ENCODE measurements around the gene NBR1.
"Not testable (repeated sequence)": the region's sequence is repeated elsewhere in the genome, so short reads cannot be mapped to it uniquely, and the experiment has no call there.

The NBR1 gene

DNA sequence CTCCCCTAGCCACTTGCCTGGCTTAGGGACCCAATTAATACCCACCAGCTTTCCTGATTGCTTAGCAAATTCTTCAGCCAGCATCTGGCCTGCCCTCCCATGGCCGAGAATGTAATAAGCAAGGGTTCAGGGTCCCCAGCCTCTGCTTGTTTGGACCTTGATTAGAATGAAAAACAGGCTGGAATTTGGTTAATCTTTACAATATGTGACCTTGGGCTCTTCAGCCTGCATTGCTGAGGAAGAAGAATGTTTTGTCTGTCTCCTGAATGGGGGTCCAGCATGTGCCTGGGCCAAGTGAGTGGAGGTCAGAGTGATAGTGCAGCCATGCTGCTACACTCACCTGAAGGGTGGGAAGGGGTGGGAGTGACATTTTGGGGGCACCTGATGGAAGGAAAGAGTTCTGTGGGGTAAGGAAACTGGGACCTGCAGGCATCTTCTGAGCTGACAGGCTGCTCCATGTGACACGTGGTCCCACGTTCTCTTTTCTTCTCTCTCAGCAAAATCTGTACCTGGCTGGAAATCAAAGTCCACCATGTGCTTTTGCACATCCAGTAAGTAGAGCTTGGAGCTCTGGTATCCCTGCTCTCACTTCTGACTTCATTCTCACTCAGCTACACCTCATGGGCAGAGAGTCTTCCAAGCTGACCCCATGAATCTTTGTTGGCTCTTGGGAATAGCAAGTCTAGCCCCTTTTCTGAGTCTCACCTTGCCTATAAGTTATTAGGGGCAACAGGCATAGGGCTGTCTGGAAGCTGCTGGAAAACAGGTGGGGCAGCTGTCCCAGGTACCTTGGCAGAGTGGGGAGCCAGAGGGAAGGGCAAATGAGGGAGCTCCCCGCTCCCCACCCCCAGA is 46.0 kb downstream of the NBR1 start:
- DNase-seq = no peak

DNA sequence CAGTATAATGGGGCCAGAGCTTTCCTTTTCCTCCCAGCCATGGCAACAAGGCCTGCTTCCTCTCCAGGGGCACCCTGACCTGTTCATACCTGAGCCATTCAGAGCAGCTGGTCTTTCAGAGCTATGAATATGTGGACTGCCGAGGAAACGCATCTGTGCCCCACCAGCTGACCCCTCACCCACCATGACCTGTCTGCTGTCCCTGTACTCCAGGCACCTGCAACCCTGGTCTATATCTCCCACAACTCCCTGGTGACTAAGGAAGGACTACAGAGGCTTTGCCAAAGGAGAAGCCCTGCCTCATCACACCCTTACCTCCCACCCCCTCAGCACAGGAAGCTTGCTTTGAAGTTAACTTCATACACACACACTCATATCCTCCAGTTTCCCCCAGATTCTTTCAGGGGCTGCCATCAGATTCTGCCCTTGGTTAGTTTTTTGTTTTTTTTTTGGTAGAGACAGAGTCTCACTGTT is 46.6 kb downstream of the NBR1 start:
- no peak for DNase-seq

DNA sequence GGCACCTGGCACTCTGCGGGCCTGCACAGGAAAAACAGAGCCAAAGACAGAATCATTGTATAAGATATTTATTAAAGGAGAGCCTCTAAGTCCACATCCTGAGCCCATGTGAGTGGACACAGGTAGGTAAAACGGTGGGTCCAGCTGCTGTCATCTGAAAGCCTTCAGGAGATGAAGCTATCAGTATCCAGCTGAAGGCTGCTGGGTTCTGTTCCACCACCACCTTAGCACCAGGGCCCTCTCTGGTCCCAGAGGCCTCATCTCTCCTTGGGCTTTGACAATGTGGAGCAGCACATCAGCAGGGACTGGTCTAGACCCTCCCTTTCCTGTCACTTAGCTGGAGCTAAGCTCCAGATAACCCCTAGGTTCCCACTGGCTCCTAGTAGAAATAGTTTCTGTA is 48.0 kb downstream of the NBR1 start:
- DNase-seq = no peak

DNA sequence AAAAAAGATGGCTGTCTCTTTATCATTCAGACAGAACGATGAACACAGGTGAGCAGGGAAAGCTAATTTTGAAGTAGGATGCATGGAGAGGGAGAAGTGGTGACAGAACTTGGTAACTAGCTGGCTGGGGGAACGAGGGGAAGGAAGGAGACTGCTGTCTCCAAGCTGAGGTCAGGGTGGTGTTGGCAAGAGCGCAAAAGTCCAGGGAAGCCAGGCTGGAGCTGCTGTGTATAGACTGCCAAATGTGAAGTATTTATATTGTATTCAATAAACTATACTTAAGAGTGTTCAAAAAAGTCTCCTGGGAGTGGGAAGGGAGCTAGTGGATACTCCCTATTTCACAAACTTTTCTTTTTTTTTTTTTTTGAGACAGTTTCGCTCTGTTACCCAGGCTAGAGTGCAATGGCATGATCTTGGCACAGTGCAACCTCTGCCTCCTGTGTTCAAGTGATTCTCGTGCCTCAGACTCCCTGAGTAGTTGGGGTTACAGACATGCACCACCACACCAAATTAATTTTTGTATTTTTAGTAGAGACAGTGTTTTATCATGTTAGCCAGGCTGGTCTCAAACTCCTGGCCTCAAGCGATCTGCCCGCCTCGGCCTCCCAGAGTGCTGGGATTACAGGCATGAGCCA is 48.8 kb downstream of the NBR1 start:
- no peak for DNase-seq

DNA sequence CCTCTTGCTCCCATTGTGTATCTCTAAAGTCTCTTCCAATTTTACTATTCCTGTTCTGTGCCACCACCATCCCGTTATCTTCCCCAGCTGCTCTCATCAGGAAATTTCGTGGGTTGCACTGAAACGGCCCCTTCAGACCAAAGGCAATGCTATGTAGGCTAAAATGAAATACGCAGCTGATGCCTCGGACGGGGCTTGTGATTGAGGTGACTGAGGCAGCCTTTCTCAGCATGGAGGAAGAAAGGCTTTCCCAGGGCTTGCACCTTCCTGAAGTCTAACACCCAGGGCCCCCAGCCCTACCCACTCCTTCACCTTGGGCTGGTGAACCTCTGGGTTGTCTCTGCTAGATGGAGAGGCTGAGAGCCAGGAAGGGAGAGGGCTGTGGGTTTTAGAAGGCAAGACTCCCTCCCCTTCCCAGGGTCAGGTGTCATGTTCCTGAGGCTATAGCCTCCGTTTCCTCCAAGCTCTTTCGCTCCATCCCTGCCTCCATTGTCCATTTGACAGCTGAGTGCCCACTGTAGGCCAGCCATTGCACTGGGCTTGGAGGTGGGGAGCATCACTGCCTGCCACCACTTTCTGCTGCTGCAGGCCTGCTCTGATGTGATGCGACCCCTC is 49.6 kb downstream of the NBR1 start:
- DNase-seq = no peak

DNA sequence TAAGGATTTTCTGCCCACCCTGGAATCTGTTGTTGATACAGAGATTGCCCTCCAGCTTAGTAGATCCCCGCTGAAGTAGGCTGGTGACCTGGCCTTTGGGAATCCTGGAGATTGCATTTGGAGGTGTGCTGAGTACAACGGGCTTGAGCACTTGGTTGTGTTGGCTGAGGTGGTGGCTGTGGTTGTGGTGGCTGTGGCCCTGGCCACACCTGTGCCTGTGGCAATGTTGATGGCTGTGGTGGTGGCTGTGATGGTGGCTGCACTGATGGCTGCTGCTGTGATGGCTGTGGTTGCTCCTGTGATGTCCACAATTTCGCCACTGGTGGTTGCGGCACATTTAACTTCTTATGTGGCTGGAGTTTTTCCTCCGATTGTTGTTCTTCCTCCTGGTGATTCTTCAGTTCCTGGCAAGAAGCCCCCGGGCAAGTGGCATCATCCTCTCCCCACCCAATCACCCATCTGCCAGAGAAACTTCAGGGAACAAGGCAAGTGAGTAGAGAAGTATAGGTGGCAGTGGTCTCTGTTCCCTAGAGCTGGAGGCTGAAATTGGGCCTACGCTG is 53.2 kb downstream of the NBR1 start:
- DNase-seq = no peak

DNA sequence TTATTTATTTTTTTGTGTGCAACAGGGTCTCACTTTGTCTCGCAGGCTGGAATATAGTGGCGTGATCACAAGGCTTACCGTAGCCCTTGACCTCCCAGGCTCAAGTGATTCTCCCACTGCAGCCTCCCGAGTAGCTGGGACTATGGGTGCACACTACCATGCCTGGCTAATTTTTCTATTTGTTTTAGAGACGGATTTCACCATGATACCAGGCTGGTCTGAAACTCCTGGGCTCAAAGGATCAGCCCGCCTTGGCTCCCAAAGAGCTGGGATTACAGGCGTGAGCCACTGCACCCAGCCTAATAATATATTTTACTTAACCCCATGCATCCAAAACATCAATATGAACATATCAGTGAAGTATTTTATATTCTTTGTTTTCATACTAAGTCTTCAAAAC is 55.4 kb downstream of the NBR1 start:
- no peak for DNase-seq

DNA sequence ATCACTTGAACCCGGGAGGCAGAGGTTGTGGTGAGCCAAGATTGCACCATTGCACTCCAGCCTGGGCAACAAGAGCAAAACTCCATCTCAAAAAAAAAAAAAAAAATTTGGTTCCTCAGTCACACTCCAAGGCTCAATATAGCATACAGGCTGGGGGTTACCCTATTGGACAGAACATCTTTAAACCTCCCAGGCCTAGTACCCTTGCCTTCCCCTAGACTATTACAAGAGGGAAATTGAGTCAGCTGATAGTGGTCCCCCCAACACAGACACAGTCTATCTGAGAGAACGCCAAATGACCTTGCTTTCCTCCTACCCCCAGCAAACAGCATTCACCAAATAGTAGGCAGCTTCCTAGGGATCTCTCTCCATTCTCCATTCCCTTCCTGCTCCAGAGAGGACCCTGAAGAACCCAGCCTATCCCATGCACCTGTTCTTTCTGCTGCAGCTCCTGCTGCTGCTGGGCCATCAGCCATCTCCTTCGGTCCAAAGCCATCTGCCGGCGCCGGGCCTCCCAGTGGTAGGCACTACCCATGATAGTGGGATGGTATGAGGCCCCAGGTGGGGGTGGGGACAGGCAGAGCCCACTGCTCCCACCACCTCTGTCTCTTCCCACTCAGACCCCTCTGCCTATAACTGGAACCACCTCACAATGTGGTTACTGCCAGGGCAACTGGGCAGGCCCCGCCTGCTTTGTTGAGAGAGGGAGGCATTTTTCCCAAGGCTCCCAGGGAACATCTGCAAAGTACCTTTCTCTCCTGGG is 57.2 kb downstream of the NBR1 start, which contains the start of gene CCDC200:
TSS of gene CCDC200 (minus strand) at position 604 of the 763 bp plus-strand sequence. CDS start at position 535, 69 bp downstream.
- not testable (repeated sequence) for DNase-seq

DNA sequence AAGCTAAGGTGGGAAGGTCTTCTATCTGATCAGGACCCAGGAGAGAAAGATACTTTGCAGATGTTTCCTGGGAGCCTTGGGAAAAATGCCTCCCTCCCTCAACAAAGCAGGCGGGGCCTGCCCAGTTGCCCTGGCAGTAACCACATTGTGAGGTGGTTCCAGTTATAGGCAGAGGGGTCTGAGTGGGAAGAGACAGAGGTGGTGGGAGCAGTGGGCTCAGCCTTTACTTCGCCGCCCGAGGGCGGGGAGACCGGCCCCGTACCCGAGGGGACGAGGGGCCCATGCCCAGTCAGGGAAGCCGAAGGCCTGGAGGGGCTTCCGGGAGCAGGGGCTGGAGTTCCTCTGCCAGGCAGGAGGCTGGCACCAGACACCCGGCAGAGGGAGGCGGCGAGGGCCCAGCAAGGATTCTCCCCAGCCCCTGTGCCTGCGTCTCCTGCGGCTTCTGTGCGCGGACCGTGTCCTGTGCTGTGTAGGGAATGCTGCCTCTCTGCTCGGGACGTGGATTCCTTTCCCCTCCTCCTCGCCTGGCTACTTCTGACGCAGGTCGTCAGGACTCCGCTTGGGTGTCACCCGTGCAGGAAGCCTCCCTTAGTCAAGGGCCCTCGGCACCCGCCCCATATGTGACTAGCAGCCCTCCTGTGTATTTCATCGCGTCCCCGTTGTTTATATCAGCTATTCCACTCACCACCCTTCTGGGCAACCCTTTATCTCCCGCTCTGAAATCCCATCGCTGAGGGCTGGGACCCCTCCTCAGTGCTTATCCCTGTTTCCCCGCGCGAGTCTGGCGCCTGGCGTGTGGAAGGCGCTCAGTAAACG is 60.4 kb downstream of the NBR1 start:
- not testable (repeated sequence) for DNase-seq

DNA sequence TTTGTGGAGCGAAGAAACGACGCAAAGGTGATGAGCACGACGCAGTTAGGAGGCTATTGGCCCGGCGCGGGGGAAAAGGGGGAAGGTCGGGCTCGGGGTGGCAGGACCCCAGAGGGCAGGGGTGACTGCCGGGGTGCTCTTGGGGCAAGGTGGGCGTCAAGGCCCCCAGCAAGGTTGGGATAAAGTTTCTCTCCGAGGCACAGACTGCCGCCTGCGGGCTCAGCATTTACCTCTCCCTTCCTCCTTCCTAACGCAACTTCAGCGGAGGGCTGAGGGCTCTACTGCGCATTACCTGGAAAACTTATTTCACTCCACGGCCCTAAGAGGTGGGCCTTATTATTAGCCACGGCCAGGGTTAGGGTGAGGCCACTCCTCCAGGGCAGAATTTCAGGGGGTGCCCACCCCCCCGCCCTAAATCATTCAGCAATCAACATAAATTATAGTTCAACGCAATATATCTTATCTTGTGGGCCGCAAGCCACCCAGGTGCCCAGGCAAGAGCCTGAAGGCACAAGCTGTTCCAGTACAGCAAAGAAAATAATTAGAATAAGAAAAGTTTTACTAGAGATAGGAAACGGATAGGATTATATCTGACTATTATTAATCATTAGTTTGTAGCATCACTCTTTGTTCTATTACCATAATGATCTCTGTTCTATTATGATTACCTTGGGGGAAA is 61.1 kb downstream of the NBR1 start:
- not testable (repeated sequence) for DNase-seq

DNA sequence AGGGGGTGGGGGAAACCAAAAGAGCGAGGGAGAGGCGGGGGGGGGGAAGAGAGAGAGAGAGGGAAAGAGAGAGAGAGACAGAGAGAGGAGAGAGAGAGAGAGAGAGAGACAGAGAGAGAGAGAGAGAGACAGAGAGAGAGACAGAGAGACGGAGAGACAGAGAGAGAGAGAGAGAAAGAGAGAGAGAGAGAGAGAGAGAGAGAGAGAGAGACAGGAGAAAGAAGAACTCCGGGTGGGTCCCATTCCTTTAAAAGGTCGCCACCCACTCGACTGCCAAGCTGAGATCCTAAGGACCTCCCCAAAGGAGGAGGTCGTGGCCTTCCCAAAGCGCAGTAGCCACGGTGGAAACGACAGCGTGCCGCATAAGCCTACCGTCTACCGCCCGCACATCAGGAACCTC is 62.2 kb downstream of the NBR1 start:
- DNase-seq = not testable (repeated sequence)

DNA sequence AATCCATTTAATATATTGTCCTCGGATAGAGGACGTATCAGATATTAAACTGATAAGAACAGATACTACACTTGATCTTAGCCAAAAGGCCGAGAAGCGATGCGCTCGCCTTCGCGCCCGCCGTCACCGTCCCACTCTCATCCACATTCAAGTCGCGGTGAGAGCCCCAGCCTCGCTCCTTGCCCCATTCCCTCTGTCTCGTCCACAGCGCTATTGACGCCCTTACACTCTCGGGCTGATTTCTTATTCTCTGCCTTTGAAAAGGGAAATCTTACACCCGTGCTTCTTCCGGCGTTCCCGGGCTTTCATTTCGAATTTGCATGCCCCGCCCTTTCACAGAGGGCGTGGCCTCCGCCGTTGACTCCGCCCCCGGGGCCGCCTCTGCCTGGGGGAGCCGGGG is 62.9 kb downstream of the NBR1 start, which contains the start of gene RNU2-1:
TSS of gene RNU2-1 (minus strand) at position 101 of the 400 bp plus-strand sequence.
- not testable (repeated sequence) for DNase-seq

DNA sequence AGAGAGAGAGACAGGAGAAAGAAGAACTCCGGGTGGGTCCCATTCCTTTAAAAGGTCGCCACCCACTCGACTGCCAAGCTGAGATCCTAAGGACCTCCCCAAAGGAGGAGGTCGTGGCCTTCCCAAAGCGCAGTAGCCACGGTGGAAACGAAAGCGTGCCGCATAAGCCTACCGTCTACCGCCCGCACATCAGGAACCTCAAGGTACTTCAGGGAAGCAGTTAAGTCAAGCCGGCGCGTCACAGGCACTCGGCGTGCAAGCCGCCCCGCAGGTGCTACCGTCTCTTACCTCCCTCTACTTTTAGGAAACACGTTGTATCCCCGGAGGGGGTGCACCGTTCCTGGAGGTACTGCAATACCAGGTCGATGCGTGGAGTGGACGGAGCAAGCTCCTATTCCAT is 68.6 kb downstream of the NBR1 start:
- not testable (repeated sequence) for DNase-seq

DNA sequence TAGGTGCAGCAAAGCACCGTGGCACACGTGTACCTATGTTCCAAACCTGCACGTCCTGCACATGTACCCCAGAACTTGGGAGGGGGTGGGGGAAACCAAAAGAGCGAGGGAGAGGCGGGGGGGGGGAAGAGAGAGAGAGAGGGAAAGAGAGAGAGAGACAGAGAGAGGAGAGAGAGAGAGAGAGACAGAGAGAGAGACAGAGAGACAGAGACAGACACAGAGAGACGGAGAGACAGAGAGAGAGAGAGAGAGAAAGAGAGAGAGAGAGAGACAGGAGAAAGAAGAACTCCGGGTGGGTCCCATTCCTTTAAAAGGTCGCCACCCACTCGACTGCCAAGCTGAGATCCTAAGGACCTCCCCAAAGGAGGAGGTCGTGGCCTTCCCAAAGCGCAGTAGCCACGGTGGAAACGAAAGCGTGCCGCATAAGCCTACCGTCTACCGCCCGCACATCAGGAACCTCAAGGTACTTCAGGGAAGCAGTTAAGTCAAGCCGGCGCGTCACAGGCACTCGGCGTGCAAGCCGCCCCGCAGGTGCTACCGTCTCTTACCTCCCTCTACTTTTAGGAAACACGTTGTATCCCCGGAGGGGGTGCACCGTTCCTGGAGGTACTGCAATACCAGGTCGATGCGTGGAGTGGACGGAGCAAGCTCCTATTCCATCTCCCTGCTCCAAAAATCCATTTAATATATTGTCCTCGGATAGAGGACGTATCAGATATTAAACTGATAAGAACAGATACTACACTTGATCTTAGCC is 69.8 kb downstream of the NBR1 start:
- not testable (repeated sequence) for DNase-seq

DNA sequence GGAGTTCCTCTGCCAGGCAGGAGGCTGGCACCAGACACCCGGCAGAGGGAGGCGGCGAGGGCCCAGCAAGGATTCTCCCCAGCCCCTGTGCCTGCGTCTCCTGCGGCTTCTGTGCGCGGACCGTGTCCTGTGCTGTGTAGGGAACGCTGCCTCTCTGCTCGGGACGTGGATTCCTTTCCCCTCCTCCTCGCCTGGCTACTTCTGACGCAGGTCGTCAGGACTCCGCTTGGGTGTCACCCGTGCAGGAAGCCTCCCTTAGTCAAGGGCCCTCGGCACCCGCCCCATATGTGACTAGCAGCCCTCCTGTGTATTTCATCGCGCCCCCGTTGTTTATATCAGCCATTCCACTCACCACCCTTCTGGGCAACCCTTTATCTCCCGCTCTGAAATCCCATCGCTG is 75.4 kb downstream of the NBR1 start:
- not testable (repeated sequence) for DNase-seq

All from NCI-H146 (cell line).